ENCODE results near the gene CSTA.
"Not testable (repeated sequence)": the region's sequence is repeated elsewhere in the genome, so short reads cannot be mapped to it uniquely, and the experiment has no call there.

The CSTA gene

GRCh38 chr3:122322095-122323075 lies 2.7 kb upstream of the CSTA start:
- no peak for DNase-seq (ENCODE audit: low read depth in 2 of 2)

GRCh38 chr3:122325769-122326168 lies 721 bp downstream of the CSTA start:
- no peak for DNase-seq (ENCODE audit: low read depth in 2 of 2)

GRCh38 chr3:122331886-122332285 lies 6.8 kb downstream of the CSTA start:
- DNase-seq (ENCODE audit: low read depth in 2 of 2) = no peak

GRCh38 chr3:122332551-122332950 lies 7.5 kb downstream of the CSTA start:
- DNase-seq (ENCODE audit: low read depth in 2 of 2) = no peak

- no peak for DNase-seq (ENCODE audit: low read depth in 2 of 2)
These were observed 17.8 kb downstream of the CSTA start for GRCh38 chr3:122342803-122343202.

- no peak for DNase-seq (ENCODE audit: low read depth in 2 of 2)
These were observed 18.6 kb downstream of the CSTA start for GRCh38 chr3:122343654-122344053.

GRCh38 chr3:122349171-122349570 lies 24.1 kb downstream of the CSTA start:
- DNase-seq (ENCODE audit: low read depth in 2 of 2) = no peak

GRCh38 chr3:122350814-122351418 lies 25.9 kb downstream of the CSTA start:
- DNase-seq (ENCODE audit: low read depth in 2 of 2) = no peak

GRCh38 chr3:122351612-122352011 lies 26.6 kb downstream of the CSTA start:
- DNase-seq (ENCODE audit: low read depth in 2 of 2) = no peak

- DNase-seq (ENCODE audit: low read depth in 2 of 2) = no peak
These were observed 28.2 kb downstream of the CSTA start for GRCh38 chr3:122353215-122353614.

GRCh38 chr3:122353893-122354401 lies 28.9 kb downstream of the CSTA start:
- DNase-seq (ENCODE audit: low read depth in 2 of 2) = no peak

GRCh38 chr3:122355612-122356011 lies 30.6 kb downstream of the CSTA start:
- DNase-seq (ENCODE audit: low read depth in 2 of 2) = no peak

- no peak for DNase-seq (ENCODE audit: low read depth in 2 of 2)
These were observed 31.4 kb downstream of the CSTA start for GRCh38 chr3:122356402-122356801.

GRCh38 chr3:122357828-122358702 lies 33.0 kb downstream of the CSTA start:
- no peak for DNase-seq (ENCODE audit: low read depth in 2 of 2)

GRCh38 chr3:122358703-122359032 lies 33.6 kb downstream of the CSTA start:
- DNase-seq (ENCODE audit: low read depth in 2 of 2) = no peak

GRCh38 chr3:122362026-122362425 lies 37.0 kb downstream of the CSTA start:
- DNase-seq (ENCODE audit: low read depth in 2 of 2) = no peak

- no peak for DNase-seq (ENCODE audit: low read depth in 2 of 2)
These were observed 39.4 kb downstream of the CSTA start for GRCh38 chr3:122364490-122364889.

- DNase-seq (ENCODE audit: low read depth in 2 of 2) = no peak
These were observed 40.0 kb downstream of the CSTA start for GRCh38 chr3:122365073-122365472.

GRCh38 chr3:122365582-122366378 lies 40.7 kb downstream of the CSTA start:
- not testable (repeated sequence) for DNase-seq (ENCODE audit: low read depth in 2 of 2)

GRCh38 chr3:122366379-122366749 lies 41.3 kb downstream of the CSTA start:
- DNase-seq (ENCODE audit: low read depth in 2 of 2) = no peak

- DNase-seq (ENCODE audit: low read depth in 2 of 2) = no peak
These were observed 49.0 kb downstream of the CSTA start for GRCh38 chr3:122374034-122374433.
